H1 (cell line): ENCODE results near the gene LCNL1. TPM values are rescaled to one million over a fixed set of nuclear protein-coding genes. Genes with fewer than 3 reads are reported as not detected.
A peak's percentile ranks its signal among the peaks of the same experiment; 100 is the strongest.

ENCODE experiments used
- CTCF ChIA-PET: fragments of 300-600 bp; sonication (Branson Sonifier 250); formaldehyde crosslinking; loops from one replicate; lab custom pipeline; 2021; ENCODE audit not compliant: partially characterized antibody; lab: Charles Lee
- POLR2A ChIA-PET: fragments of 300-600 bp; sonication (Branson Sonifier 250); formaldehyde crosslinking; loops from one replicate; lab custom pipeline; 2021; ENCODE audit warnings: inconsistent platforms; ENCODE audit not compliant: partially characterized antibody; lab: Charles Lee
- DNase-seq, 2 experiments: peaks; one replicate each; pipeline versions ENCODE4 v3.0.0 to v3.0.0-alpha.2; 2010 to 2022; ENCODE audit warnings: low spot score in 2 of 2, low read depth in 1 of 2, mixed read lengths in 1 of 2
- FAIRE-seq: peaks from 2 replicates; lab custom pipeline; 2011; peaks lifted over from hg19 to GRCh38; lab: Jason Lieb, UNC
- H2AFZ ChIP-seq: 2 replicates; pipeline ENCODE4 v1.8.1; 2012; ENCODE audit warnings: low read length, inconsistent platforms
- H2AK5ac ChIP-seq: 2 replicates; pipeline ENCODE4 v1.6.1; 2013; ENCODE audit warnings: low read depth, low read length
- H2BK120ac ChIP-seq: replicated peaks from 2 replicates; pipeline ENCODE3; 2013; ENCODE audit warnings: low read depth, low read length, inconsistent platforms
- H2BK12ac ChIP-seq: 2 replicates; pipeline ENCODE4 v1.6.1; 2013; ENCODE audit warnings: low read depth, low read length
- H2BK15ac ChIP-seq: 2 replicates; pipeline ENCODE4 v1.6.1; 2013; ENCODE audit warnings: low read length
- H2BK20ac ChIP-seq: 2 replicates; pipeline ENCODE4 v1.6.1; 2013; ENCODE audit warnings: low read length
- H2BK5ac ChIP-seq: 2 replicates; pipeline ENCODE4 v1.6.1; 2013; ENCODE audit warnings: low read depth, low read length
- H3K14ac ChIP-seq: 2 replicates; pipeline ENCODE4 v1.6.1; 2013; ENCODE audit warnings: inconsistent platforms; ENCODE audit not compliant: insufficient read length
- H3K18ac ChIP-seq: 2 replicates; pipeline ENCODE4 v1.6.1; 2013; ENCODE audit warnings: low read length; ENCODE audit errors: extremely low read depth
- H3K23ac ChIP-seq: 2 replicates; pipeline ENCODE4 v1.6.1; 2013; ENCODE audit warnings: inconsistent platforms; ENCODE audit not compliant: insufficient read length
- H3K23me2 ChIP-seq: 2 replicates; pipeline ENCODE4 v1.6.1; 2013; ENCODE audit warnings: low read depth, low read length
- H3K27ac ChIP-seq: 2 replicates; pipeline ENCODE4 v1.6.1; 2011; ENCODE audit warnings: low read depth, low read length, inconsistent platforms
- H3K27me3 ChIP-seq, 4 experiments: replicated peaks in 1 of 4; 1 replicate in 1 of 4; 2 replicates in 3 of 4; pipeline versions ENCODE4 v1.6.1 to v1.8.1; 2011 to 2013; ENCODE audit warnings: low read length in 3 of 4, mild to moderate bottlenecking in 3 of 4, inconsistent platforms in 2 of 4, mixed read lengths in 2 of 4, moderate library complexity in 1 of 4; ENCODE audit not compliant: control insufficient read depth in 3 of 4, insufficient read depth in 3 of 4; ENCODE audit errors: extremely low read depth in 1 of 4
- H3K36me3 ChIP-seq, 4 experiments: 2 replicates each; pipeline versions ENCODE4 v1.6.1 to v1.8.1; 2011 to 2013; ENCODE audit warnings: mild to moderate bottlenecking in 4 of 4, low read length in 3 of 4, moderate library complexity in 2 of 4, control low read depth in 1 of 4, inconsistent platforms in 1 of 4; ENCODE audit not compliant: insufficient read depth in 4 of 4, control insufficient read depth in 2 of 4
- H3K4ac ChIP-seq: replicated peaks from 2 replicates; pipeline ENCODE3; 2013; ENCODE audit warnings: low read length, low read depth, mixed read lengths, inconsistent platforms; ENCODE audit not compliant: insufficient read length
- H3K4me1 ChIP-seq, 4 experiments: replicated peaks in 1 of 4; 1 replicate in 1 of 4; 2 replicates in 3 of 4; pipeline versions ENCODE4 v1.6.1 to v1.8.1; 2011 to 2013; ENCODE audit warnings: low read length in 3 of 4, inconsistent platforms in 2 of 4, mixed read lengths in 1 of 4; ENCODE audit not compliant: insufficient read depth in 4 of 4, control insufficient read depth in 3 of 4
- H3K4me2 ChIP-seq, 2 experiments: 2 replicates each; pipeline versions ENCODE4 v1.6.1 to v1.8.1; 2011 to 2013; ENCODE audit warnings: low read depth in 2 of 2, low read length in 2 of 2, control low read depth in 1 of 2, inconsistent platforms in 1 of 2, mild to moderate bottlenecking in 1 of 2; ENCODE audit not compliant: insufficient read depth in 1 of 2
- H3K4me3 ChIP-seq, 4 experiments: fragments of 200-600, 300-600 bp in 1 of 4; sonication (generic), shearing (Covaris generic), sonication (Bioruptor Twin) in 1 of 4; 2 replicates each; pipeline versions ENCODE4 v1.5.1 to v1.8.1; 2011 to 2016; ENCODE audit warnings: low read length in 4 of 4, low read depth in 3 of 4, control low read depth in 2 of 4, inconsistent platforms in 2 of 4, mild to moderate bottlenecking in 2 of 4, mixed read lengths in 1 of 4, moderate library complexity in 1 of 4; ENCODE audit not compliant: insufficient read depth in 2 of 4; ENCODE audit errors: extremely low read depth in 1 of 4
- H3K56ac ChIP-seq: replicated peaks from 2 replicates; pipeline ENCODE3; 2013; ENCODE audit warnings: low read depth, mild to moderate bottlenecking, mixed read lengths, low read length, inconsistent platforms; ENCODE audit not compliant: insufficient read length
- H3K79me1 ChIP-seq: 2 replicates; pipeline ENCODE4 v1.6.1; 2013; ENCODE audit warnings: low read depth, low read length, control low read depth
- H3K79me2 ChIP-seq, 2 experiments: 2 replicates each; pipeline versions ENCODE4 v1.6.1 to v1.8.1; 2012 to 2013; ENCODE audit warnings: low read length in 2 of 2, mild to moderate bottlenecking in 2 of 2, inconsistent platforms in 1 of 2; ENCODE audit not compliant: insufficient read depth in 2 of 2, control insufficient read depth in 1 of 2
- H3K9ac ChIP-seq, 4 experiments: replicated peaks in 1 of 4; 1 replicate in 1 of 4; 2 replicates in 3 of 4; pipeline versions ENCODE4 v1.6.1 to v1.8.1; 2011 to 2013; ENCODE audit warnings: low read depth in 3 of 4, low read length in 3 of 4, control low read depth in 2 of 4, mild to moderate bottlenecking in 2 of 4, moderate library complexity in 2 of 4, inconsistent platforms in 1 of 4; ENCODE audit errors: extremely low read depth in 1 of 4
- H3K9me3 ChIP-seq, 2 experiments: 2 replicates each; pipeline versions ENCODE4 v1.6.1 to v1.8.1; 2012 to 2013; ENCODE audit warnings: mild to moderate bottlenecking in 2 of 2, moderate library complexity in 2 of 2, control low read depth in 1 of 2, inconsistent platforms in 1 of 2, low read depth in 1 of 2, low read length in 1 of 2, mixed read lengths in 1 of 2; ENCODE audit not compliant: insufficient read depth in 2 of 2
- H4K20me1 ChIP-seq, 2 experiments: replicated peaks in 1 of 2; 2 replicates each; pipeline versions ENCODE3 to v1.8.1; 2011 to 2013; ENCODE audit warnings: inconsistent platforms in 2 of 2, low read length in 2 of 2, mild to moderate bottlenecking in 1 of 2; ENCODE audit not compliant: insufficient read depth in 2 of 2, control insufficient read depth in 1 of 2
- H4K5ac ChIP-seq: 2 replicates; pipeline ENCODE4 v1.6.1; 2013; ENCODE audit warnings: low read length, low read depth, mixed read lengths, inconsistent platforms; ENCODE audit not compliant: insufficient read length
- H4K8ac ChIP-seq: 2 replicates; pipeline ENCODE4 v1.8.0; 2013; ENCODE audit warnings: mild to moderate bottlenecking, moderate library complexity, low read length, inconsistent platforms; ENCODE audit not compliant: insufficient read depth; ENCODE audit errors: extremely low read depth
- H4K91ac ChIP-seq: replicated peaks from 2 replicates; pipeline ENCODE3; 2013; ENCODE audit warnings: low read length, mixed read lengths, inconsistent platforms; ENCODE audit not compliant: insufficient read length
- CBX5 ChIP-seq: fragments of 300-800, 300-1000 bp; sonication (generic); IDR thresholded peaks from 2 replicates; pipeline ENCODE4 v1.7.1; 2016; ENCODE audit warnings: antibody characterized with exemption, low read length, low read depth
- CEBPB ChIP-seq: IDR thresholded peaks from 2 replicates; pipeline ENCODE4 v1.6.1; 2012; ENCODE audit warnings: low read depth, low read length
- CHD1 ChIP-seq: IDR thresholded peaks from 2 replicates; pipeline ENCODE4 v1.6.1; 2012; ENCODE audit warnings: low read depth, low read length, improper control_type of control experiment
- EP300 ChIP-seq, 2 experiments: IDR thresholded peaks; 1 replicate in 1 of 2; 2 replicates in 1 of 2; pipeline ENCODE4 v1.6.1; 2011 to 2012; ENCODE audit warnings: low read depth in 2 of 2, low read length in 2 of 2, mild to moderate bottlenecking in 2 of 2, borderline replicate concordance in 1 of 2, inconsistent platforms in 1 of 2, moderate library complexity in 1 of 2
- KDM5A ChIP-seq: fragments of 200-600 bp; IDR thresholded peaks from 2 replicates; pipeline ENCODE4 v1.7.1; 2012; ENCODE audit warnings: mild to moderate bottlenecking, low read length, inconsistent platforms, mixed read lengths
- POLR2A ChIP-seq, 2 experiments: IDR thresholded peaks; 1 replicate in 1 of 2; 2 replicates in 1 of 2; pipeline ENCODE4 v1.6.1; 2011; ENCODE audit warnings: low read depth in 2 of 2, low read length in 2 of 2, mild to moderate bottlenecking in 2 of 2; ENCODE audit errors: control extremely low read depth in 1 of 2
- POLR2AphosphoS5 ChIP-seq: IDR thresholded peaks from 2 replicates; pipeline ENCODE4 v1.6.1; 2011; ENCODE audit warnings: low read depth, low read length
- SIRT6 ChIP-seq: IDR thresholded peaks from one replicate; pipeline ENCODE4 v1.7.1; 2012; ENCODE audit warnings: low read length, inconsistent platforms
- TAF1 ChIP-seq: IDR thresholded peaks from 2 replicates; pipeline ENCODE4 v1.6.1; 2011; ENCODE audit warnings: mild to moderate bottlenecking, low read depth, low read length
- TBP ChIP-seq: IDR thresholded peaks from 2 replicates; pipeline ENCODE4 v1.6.1; 2011; ENCODE audit warnings: low read depth, low read length, improper control_type of control experiment
- WGBS, 2 experiments: shearing (Covaris generic) in 1 of 2; methylation state at CpG; one replicate each; pipeline versions ENCODE4 v1.1.6 to v1.1.7; 2013 to 2015; ENCODE audit warnings: low lambda C conversion rate in 2 of 2, mixed read lengths in 2 of 2, inconsistent platforms in 1 of 2, low coverage in 1 of 2, missing lambda C conversion rate in 1 of 2; ENCODE audit not compliant: insufficient replicate concordance in 2 of 2, insufficient coverage in 1 of 2, insufficient read length in 1 of 2; ENCODE audit errors: extremely low coverage in 1 of 2, missing lambda C conversion rate in 1 of 2; 5-methylcytosine and 5-hydroxymethylcytosine counted together
- polyA plus RNA-seq, 7 experiments: library from polyadenylated mRNA; depleted of rRNA in 3 of 7; stranded (reverse) in 5 of 7; unstranded in 2 of 7; fragments of >200 nt in 5 of 7; fragments of 200-250 nt in 2 of 7; gene quantifications; 1 replicate in 5 of 7; 2 replicates in 1 of 7; 4 replicates in 1 of 7; pipeline versions ENCODE4 v1.2.1 to v1.2.3, GENCODE V29; 2011 to 2013; ENCODE audit warnings: missing spikeins in 2 of 7, mixed read lengths in 2 of 7
- total RNA-seq: library from RNA; stranded (reverse); fragmentation: NEBNext Ultra II Directional; extraction: Animal tissue kit (Norgen Biotek cat#: 25700); gene quantifications from 2 replicates; pipeline ENCODE4 v1.2.1, GENCODE V29; 2021
- TF ChIP-seq, protein P1 (sequence below): IDR thresholded peaks from 2 replicates; pipeline ENCODE4 v1.6.1; 2011; ENCODE audit warnings: low read depth, mild to moderate bottlenecking, low read length; ENCODE audit not compliant: insufficient read depth
- TF ChIP-seq, protein P2 (sequence below): IDR thresholded peaks from 2 replicates; pipeline ENCODE4 v1.6.1; 2012; ENCODE audit warnings: low read length, inconsistent platforms

LCNL1 gene
- total and polyA plus RNA-seq, 2 of the 8 experiments (the other 6 are each of a cell fraction or from before 2014, with no cell fraction given) = 0.11 TPM; not detected in 1

DNA sequence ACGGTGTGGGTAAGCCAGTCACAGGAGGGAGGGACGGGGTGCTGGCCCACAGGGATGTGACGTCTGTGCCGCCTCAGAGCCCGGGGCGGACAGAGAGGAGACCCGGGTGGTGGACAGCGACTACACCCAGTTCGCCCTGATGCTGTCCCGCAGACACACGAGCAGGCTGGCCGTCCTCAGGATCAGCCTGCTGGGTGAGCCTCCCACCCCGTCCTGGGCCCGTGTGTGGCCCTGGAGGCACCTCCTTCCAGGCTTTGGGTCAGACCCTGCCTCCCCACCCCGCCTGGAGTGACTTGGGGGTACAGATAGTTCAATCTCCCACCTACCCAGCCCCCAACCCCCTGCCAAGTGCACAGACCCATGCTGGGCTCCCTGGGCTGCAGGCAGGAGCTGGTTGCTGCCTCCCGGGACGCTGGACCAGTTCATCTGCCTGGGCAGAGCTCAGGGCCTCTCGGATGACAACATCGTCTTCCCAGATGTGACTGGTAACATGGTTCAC is 29.0 kb upstream of the LCNL1 start:
- H3K56ac ChIP-seq = no peak overlapping the region
- no peak overlapping the region for H3K4me3 ChIP-seq
- no peaks in the 10 kb centered on the region for H3K27me3 ChIP-seq
- H2BK120ac ChIP-seq = no peak overlapping the region
- FAIRE-seq (no peak), DNase-seq (no peak)
- peaks cover 0 to 9% (median 6%) of the 10 kb centered on the region in 4 experiments; a peak in 5 of 7 replicates for H3K4me1 ChIP-seq
- H3K23ac ChIP-seq = no peak overlapping the region
- no peaks in the 10 kb centered on the region for H3K79me2 ChIP-seq
- H3K18ac ChIP-seq = no peak overlapping the region; the same call in 1 of the 2 replicates
- ChIA-PET POLR2A (no interaction called here), CTCF (interaction anchor here (0.8 to 5.2 kb wide), 5 partner anchors 8 to 165 kb away, joined by 3 to 21 read pairs (median 3); partner anchors contain the start of gene C8G)
- H4K20me1 ChIP-seq = peaks cover 0 to 6% of the 10 kb centered on the region in 2 experiments
- H4K91ac ChIP-seq = no peak overlapping the region
- H2BK5ac ChIP-seq = no peak overlapping the region; the same call in none of the 2 replicates
- no peak overlapping the region for H2AK5ac ChIP-seq
- H3K27ac ChIP-seq = no peak overlapping the region
- WGBS, 2 experiments = 66% methylated on average over 3 of the region's 19 CpGs; no CpG with 5 or more reads in 1 of the 2 experiments
- peaks cover 15% of the 10 kb centered on the region; the same call in 1 of the 2 replicates for H3K23me2 ChIP-seq
- no peak overlapping the region for H2AFZ ChIP-seq
- H4K8ac ChIP-seq = peak overlapping the region; percentile 25; the same call in 1 of the 2 replicates
- H3K36me3 ChIP-seq = no peaks in the 10 kb centered on the region
- H2BK20ac ChIP-seq = no peak overlapping the region
- no peak overlapping the region for H3K4me2 ChIP-seq
- no peaks in the 10 kb centered on the region for H3K9me3 ChIP-seq
- H2BK12ac ChIP-seq = no peak overlapping the region
- no peak overlapping the region for H4K5ac ChIP-seq
- H2BK15ac ChIP-seq = no peak overlapping the region; the same call in 1 of the 2 replicates
- H3K4ac ChIP-seq = no peak overlapping the region
- H3K79me1 ChIP-seq = no peaks in the 10 kb centered on the region
- H3K14ac ChIP-seq = no peak overlapping the region
- no peak overlapping the region for H3K9ac ChIP-seq
- no peak for TF ChIP-seq TBP
- no peak for TF ChIP-seq TAF1
- TF ChIP-seq POLR2AphosphoS5 = no peak
- no peak for TF ChIP-seq CHD1
- no peak for TF ChIP-seq POLR2A (IDR thresholded peaks at IDR 0.05; ENCODE audit: control extremely low read depth in 1 of 2, low read depth in 2 of 2, low read length in 2 of 2)
- no peak for TF ChIP-seq CBX5
- TF ChIP-seq EP300 (IDR thresholded peaks at IDR 0.05; ENCODE audit: borderline replicate concordance in 1 of 2, low read depth in 2 of 2, low read length in 2 of 2) = no peak
- TF ChIP-seq KDM5A = no peak
- TF ChIP-seq, protein P1, sequence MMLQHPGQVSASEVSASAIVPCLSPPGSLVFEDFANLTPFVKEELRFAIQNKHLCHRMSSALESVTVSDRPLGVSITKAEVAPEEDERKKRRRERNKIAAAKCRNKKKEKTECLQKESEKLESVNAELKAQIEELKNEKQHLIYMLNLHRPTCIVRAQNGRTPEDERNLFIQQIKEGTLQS = no peak
- no peak for TF ChIP-seq CEBPB
- TF ChIP-seq SIRT6 = no peak
- TF ChIP-seq, protein P2, sequence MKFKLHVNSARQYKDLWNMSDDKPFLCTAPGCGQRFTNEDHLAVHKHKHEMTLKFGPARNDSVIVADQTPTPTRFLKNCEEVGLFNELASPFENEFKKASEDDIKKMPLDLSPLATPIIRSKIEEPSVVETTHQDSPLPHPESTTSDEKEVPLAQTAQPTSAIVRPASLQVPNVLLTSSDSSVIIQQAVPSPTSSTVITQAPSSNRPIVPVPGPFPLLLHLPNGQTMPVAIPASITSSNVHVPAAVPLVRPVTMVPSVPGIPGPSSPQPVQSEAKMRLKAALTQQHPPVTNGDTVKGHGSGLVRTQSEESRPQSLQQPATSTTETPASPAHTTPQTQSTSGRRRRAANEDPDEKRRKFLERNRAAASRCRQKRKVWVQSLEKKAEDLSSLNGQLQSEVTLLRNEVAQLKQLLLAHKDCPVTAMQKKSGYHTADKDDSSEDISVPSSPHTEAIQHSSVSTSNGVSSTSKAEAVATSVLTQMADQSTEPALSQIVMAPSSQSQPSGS = no peak
